KOPT-K1 (cell line): ENCODE data around the gene CDC6.
A peak's percentile ranks its signal among the peaks of the same experiment; 100 is the strongest.

Experiments
- H3K27ac ChIP-seq: fragments of 200-600 bp; sonication (generic); 2 replicates; pipeline ENCODE4 v1.5.1; 2016; ENCODE audit warnings: antibody characterized with exemption, mild to moderate bottlenecking, low read depth, low read length; ENCODE audit not compliant: poor library complexity, severe bottlenecking
- H3K36me3 ChIP-seq: fragments of 200-600 bp; sonication (generic); 2 replicates; pipeline ENCODE4 v1.5.1; 2017; ENCODE audit warnings: antibody characterized with exemption, mild to moderate bottlenecking, low read length, moderate library complexity; ENCODE audit not compliant: insufficient read depth
- H3K9me3 ChIP-seq: fragments of 200-600 bp; sonication (generic); 2 replicates; pipeline ENCODE4 v1.5.1; 2017; ENCODE audit warnings: antibody characterized with exemption, low read length, mild to moderate bottlenecking; ENCODE audit not compliant: insufficient read depth, poor library complexity, severe bottlenecking

CDC6 gene, protein sequence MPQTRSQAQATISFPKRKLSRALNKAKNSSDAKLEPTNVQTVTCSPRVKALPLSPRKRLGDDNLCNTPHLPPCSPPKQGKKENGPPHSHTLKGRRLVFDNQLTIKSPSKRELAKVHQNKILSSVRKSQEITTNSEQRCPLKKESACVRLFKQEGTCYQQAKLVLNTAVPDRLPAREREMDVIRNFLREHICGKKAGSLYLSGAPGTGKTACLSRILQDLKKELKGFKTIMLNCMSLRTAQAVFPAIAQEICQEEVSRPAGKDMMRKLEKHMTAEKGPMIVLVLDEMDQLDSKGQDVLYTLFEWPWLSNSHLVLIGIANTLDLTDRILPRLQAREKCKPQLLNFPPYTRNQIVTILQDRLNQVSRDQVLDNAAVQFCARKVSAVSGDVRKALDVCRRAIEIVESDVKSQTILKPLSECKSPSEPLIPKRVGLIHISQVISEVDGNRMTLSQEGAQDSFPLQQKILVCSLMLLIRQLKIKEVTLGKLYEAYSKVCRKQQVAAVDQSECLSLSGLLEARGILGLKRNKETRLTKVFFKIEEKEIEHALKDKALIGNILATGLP

DNA sequence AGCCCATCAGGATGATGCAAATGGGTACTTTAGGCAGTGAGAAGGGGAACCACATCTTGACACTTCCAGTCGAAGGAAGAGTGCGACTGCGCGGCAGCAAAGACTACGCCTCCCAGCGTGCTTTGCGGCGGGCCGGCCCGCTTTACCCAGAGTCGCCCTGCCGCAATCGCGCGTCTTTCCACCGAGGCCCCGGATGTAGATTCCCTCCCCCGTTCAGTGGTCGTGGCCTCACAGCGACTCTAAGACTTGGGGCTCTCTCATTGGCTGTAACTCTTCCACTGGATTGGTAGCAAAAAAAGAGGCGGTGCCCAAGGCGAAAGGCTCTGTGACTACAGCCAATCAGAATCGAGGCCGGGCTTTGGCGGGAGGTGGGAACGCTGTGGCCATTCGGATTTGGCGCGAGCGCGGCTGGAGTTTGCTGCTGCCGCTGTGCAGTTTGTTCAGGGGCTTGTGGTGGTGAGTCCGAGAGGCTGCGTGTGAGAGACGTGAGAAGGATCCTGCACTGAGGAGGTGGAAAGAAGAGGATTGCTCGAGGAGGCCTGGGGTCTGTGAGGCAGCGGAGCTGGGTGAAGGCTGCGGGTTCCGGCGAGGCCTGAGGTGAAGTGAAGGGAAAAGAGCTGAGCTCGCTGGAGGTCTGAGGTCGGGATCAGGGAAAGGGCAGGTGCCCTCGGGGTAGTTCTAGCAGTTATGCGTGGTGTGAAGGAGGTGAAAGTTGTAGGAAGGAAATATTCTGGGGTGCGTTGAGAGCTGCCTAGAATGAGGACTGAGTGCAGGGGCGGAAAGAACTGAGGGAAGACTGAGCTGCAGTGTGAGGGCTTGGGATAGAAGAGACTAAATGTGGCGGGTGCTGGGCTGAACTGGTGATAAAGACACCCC, at the start of gene CDC6:
TSS of gene CDC6 (plus strand) at position 386 of the 876 bp plus-strand sequence. CDS start 1,542 bp downstream, outside the sequence.
- Histone ChIP-seq H3K36me3 (peaks cover 38% of the 10 kb centered on the region), H3K27ac (peak within 1 kb of the TSS; percentile 97), H3K9me3 (no peaks in the 10 kb centered on the region)

DNA sequence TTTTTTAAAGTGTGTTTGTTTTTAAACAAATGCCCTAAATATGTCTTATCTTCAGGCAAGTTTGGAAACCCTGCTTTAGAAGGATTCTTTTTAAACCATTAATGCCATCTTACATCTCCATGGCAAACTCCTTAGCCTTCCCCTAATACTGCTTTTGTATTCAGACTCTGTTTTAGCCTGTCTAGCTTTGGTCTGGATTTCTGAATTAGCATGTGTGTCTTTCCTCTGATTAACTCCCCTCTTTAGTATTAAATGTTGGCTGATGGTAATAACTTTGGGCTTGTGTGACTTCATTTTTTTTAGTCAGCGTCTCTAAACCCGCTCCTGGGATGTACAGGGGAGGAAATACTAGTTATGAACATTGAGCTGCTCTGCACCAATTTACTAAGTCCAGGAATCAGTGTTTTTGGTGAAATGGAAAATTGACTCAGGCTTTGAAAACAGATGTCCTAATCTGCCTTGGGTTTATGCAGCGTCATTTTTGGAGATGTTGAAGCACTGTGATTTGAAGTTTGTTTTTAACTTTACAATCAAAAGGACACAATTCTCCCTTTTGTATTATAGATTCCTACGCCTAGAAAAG, 46.3 kb upstream of the CDC6 start:
- Histone ChIP-seq H3K27ac (no peak overlapping the region), H3K9me3 (no peaks in the 10 kb centered on the region), H3K36me3 (peaks cover 9% of the 10 kb centered on the region; the same call in 1 of the 2 replicates)

DNA sequence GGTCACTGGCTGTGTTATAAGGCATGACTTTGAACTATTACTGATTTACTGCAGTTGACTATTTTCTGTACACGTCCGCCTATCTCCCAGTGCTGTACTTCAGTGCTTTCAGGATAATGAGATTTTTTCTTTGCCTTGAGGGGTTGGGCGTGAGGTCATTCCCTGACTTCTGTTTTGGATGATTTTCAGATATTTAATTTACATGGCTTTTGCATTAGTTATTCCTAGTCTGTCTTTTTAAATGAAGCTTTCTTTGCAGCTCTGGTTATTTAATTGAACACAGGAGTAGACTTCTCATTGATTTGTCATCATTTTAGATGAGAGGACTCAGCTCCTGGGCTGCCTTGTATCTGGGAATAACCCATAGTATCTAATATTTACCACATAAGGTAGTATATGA, 44.9 kb upstream of the CDC6 start:
- Histone ChIP-seq H3K36me3 (no peaks in the 10 kb centered on the region), H3K27ac (no peak overlapping the region)

DNA sequence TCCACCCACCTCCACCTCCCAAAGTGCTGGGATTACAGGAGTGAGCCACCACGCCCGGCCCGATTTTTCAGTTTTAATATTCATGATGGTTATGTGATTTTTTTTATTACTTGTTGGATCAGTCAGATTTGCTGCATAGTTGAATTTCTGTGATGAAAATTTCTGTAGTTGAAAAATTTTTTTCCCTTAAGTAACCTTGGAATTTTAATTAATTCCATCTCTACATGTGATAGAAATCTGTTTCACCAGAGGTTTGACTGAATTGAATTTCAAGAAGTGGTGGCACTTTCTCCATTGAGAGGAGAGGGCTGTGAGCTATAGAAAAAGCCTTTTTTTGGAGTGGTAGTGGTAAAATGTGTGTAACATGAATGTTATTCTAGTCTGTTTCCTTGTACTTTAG, 43.9 kb upstream of the CDC6 start:
- Histone ChIP-seq H3K27ac (no peak overlapping the region), H3K36me3 (no peaks in the 10 kb centered on the region)

More for the DNA sequence above, 44.9 kb upstream of the CDC6 start:
- no peaks in the 10 kb centered on the region for H3K9me3 ChIP-seq

DNA sequence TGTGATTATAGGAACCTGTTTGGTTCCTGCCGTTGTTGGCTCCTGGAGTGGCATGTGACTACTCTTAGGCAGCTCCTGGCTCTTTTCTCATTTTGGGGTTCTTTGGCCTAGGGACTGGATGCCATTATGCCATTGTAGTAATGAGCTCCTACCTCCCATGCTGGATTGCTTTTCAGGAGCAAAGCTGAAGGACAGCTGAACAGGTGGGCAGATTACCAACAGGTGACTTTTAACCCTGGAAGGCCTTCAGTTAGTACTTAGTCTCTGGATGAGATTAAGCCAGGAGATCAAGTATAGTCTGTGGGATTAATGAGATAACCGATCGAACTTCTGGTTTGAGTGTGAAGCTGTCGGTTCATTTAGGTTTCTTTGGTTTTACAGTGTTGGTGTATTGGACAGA, 43.4 kb upstream of the CDC6 start:
- no peaks in the 10 kb centered on the region for H3K9me3 ChIP-seq
- no peaks in the 10 kb centered on the region for H3K36me3 ChIP-seq
- H3K27ac ChIP-seq = no peak overlapping the region

More for the DNA sequence above, 43.9 kb upstream of the CDC6 start:
- H3K9me3 ChIP-seq = no peaks in the 10 kb centered on the region

DNA sequence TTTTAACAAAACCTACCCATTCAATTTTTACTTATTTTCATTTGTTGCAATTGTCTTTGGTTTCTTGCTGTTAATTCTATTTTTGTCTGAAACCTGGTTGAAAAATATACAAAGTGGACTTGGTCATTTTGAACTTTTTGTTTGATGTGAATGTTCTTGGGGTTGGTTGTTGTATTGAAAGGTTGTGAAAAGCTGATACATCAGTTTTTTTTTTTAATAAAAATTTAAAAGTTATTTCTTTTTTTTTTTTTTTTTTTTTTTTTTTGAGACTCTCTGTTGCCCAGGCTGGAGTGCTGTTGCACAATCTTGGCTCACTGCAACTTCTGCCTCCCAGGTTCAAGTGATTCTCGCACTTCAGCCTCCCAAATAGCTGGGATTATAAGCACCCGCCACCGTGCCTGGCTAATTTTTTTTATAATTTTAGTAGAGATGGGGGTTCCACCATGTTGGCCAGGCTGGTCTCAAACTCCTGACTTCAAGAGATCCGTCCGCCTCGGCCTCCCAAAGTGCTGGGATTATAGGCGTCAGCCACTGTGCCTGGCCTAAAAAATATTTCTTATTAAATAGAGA, 39.7 kb upstream of the CDC6 start:
- H3K9me3 ChIP-seq = no peaks in the 10 kb centered on the region
- H3K27ac ChIP-seq = no peak overlapping the region
- no peaks in the 10 kb centered on the region for H3K36me3 ChIP-seq

DNA sequence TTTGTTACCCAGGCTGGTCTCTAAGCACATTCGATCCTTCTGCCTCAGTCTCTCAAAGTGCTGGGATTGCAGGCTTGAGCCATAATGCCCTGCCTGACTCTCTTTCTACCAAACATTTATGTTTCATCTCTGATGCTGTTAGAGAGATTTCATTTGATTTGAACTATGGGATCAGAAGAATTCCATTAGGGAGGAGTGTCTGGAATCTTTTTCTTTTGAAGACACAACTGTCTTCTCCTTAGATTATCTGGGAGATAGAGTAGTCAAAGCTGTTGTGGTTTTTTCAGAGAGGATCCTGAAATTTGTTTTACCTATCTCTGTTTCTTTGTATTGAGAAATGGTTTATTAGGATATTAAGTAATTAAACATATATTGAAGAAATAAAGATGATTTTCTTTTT, 39.2 kb upstream of the CDC6 start:
- Histone ChIP-seq H3K9me3 (no peaks in the 10 kb centered on the region), H3K36me3 (no peaks in the 10 kb centered on the region), H3K27ac (no peak overlapping the region)

DNA sequence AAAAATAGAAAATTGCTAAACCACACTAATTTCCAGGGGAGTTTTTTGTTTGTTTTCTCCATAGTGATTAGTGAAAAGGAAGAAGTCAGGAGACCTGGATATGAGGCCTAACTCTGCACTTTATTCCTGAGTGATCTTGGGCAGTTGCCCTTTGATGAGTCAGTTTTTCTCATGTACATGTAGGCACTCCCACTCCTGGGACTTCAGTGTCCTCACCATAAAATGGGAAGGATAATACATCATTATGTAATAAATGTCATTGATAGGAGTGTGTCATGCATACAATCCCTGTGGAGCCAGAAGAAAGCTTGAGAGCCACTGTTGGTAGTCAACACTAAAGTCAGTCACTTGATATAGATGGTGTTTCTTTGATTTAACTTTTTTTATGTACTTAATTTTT, 36.1 kb upstream of the CDC6 start:
- H3K36me3 ChIP-seq = peaks cover 6% of the 10 kb centered on the region
- no peak overlapping the region for H3K27ac ChIP-seq
- no peaks in the 10 kb centered on the region for H3K9me3 ChIP-seq

DNA sequence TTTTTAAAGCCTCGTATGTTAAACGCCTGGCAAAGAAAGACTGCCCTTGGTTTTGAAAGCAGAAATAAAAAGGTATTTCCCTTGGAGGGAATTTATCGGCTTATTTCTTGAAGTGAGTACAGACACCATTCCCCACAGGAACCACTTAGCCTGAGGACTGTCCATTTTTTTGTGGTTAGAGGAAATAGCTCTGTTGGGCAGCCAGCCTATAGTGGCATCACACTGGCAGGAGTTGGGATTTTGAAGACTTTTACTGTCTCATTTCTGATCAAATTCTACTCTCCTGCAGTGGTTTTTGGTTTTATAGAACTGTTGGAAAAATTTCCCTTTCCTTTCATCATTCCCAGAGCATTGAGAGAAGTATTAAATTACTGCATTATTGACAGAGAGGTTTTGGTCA, 34.1 kb upstream of the CDC6 start:
- Histone ChIP-seq H3K36me3 (peaks cover 24% of the 10 kb centered on the region), H3K9me3 (no peaks in the 10 kb centered on the region), H3K27ac (no peak overlapping the region)

DNA sequence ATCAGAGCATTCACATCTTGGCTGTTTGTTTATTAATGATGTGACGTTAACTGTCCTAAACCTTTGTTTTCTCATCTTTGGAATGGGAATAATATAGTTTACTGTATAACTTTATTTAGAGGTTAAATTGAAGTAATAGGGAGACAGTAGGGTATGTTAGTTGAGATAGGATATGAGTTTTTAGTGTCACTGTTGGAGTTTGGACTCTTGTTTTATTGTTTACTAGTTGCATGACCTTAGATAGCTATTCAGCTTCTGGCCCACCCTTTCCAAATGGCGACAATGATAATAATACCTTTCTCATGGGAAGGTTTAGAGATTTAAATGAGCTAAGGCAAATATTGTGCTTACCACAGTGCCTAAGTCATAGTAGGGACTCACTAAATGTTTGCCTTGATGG, 28.2 kb upstream of the CDC6 start:
- Histone ChIP-seq H3K36me3 (peaks cover 66% of the 10 kb centered on the region), H3K27ac (no peak overlapping the region), H3K9me3 (no peaks in the 10 kb centered on the region)

DNA sequence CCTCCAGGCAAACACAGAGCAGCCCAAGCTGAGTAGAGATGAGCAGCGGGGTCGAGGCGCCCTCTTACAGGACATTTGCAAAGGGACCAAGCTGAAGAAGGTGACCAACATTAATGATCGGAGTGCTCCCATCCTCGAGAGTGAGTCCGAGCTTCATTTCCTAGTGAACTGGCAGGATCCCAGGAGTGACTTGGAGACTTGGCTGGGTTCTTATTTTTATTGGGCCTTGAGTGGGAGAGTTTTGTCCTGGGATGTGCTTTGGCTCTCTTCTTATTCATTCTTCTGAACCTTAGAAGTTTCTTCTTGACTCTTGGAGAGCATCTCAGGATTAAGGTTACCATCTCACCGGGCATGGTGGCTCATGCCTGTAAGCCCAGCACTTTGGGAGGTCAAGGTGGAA, 27.2 kb upstream of the CDC6 start:
- peaks cover 76% of the 10 kb centered on the region for H3K36me3 ChIP-seq
- H3K9me3 ChIP-seq = no peaks in the 10 kb centered on the region
- H3K27ac ChIP-seq = no peak overlapping the region

DNA sequence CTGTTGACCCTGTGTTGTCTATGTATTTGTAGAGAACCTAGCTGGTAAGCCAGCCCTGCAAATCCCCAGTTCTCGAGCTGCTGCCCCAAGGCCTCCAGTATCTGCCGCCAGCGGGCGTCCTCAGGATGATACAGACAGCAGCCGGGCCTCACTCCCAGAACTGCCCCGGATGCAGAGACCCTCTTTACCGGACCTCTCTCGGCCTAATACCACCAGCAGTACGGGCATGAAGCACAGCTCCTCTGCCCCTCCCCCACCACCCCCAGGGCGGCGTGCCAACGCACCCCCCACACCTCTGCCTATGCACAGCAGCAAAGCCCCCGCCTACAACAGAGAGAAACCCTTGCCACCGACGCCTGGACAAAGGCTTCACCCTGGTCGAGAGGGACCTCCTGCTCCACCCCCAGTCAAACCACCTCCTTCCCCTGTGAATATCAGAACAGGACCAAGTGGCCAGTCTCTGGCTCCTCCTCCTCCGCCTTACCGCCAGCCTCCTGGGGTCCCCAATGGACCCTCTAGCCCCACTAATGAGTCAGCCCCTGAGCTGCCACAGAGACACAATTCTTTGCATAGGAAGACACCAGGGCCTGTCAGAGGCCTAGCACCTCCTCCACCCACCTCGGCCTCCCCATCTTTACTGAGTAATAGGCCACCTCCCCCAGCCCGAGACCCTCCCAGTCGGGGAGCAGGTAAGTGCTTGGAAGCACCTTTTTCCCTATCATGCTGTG, 23.1 kb upstream of the CDC6 start:
- peaks cover 70% of the 10 kb centered on the region for H3K36me3 ChIP-seq
- no peaks in the 10 kb centered on the region for H3K9me3 ChIP-seq

DNA sequence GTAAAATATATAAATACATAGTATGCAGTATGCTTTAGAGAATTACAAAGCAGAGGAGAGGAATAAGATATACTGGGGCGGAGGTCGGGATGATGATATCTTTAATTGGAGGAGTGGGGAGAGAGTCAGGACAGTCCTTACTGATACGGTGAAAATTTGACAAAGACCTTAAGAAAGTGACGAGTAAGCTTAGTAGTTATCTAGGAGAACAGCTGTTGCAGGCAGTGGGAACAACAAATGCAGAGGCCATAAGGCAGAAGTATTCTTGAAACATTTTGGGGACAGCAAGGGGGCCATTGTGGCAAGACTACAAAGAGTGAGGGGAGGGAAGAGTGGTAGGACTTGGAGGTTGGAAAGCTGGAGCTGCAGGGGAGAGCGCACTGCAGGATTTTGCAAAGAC, 22.3 kb upstream of the CDC6 start:
- H3K9me3 ChIP-seq = no peaks in the 10 kb centered on the region
- H3K27ac ChIP-seq = no peak overlapping the region
- peaks cover 67% of the 10 kb centered on the region for H3K36me3 ChIP-seq

More for the DNA sequence above, 23.1 kb upstream of the CDC6 start:
- H3K27ac ChIP-seq = no peak overlapping the region

DNA sequence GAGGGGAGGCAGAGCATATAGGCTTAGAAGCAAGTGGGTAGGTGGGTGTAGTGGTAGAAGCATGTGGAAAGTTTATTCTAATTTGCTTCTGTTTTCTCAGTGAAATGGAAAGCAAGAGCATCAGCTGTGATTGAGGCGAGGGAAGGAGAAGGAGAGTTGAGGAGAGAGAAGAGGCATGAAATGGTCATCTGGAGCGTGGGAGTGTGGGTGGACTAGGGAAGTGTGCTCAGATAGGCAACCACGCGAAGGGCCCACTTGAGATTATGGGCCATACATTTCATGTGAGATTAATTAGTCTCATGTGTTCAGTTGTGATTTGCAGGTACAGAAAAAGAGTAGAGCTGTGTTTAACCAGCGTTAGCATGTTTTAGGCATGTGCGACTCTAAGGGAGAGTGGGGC, 20.8 kb upstream of the CDC6 start:
- peaks cover 69% of the 10 kb centered on the region for H3K36me3 ChIP-seq
- H3K27ac ChIP-seq = no peak overlapping the region
- H3K9me3 ChIP-seq = no peaks in the 10 kb centered on the region
